Brain microvascular endothelial cell (primary cell): ENCODE results near the gene ING3.

Experiments used
- DNase-seq: peaks from one replicate; pipeline ENCODE4 v3.0.0-alpha.2; 2020
- H3K27ac ChIP-seq: fragments of 250-450 bp; sonication (Bioruptor Pico); 2 replicates; pipeline ENCODE4 v1.5.1; 2020; ENCODE audit warnings: mild to moderate bottlenecking, moderate library complexity
- H3K27me3 ChIP-seq: fragments of 250-450 bp; sonication (Bioruptor Pico); replicated peaks from 2 replicates; pipeline ENCODE4 v1.5.1; 2020; ENCODE audit warnings: mild to moderate bottlenecking
- H3K36me3 ChIP-seq: fragments of 250-450 bp; sonication (Bioruptor Pico); replicated peaks from 2 replicates; pipeline ENCODE4 v1.5.1; 2020; ENCODE audit warnings: mild to moderate bottlenecking
- H3K4me3 ChIP-seq: 2 replicates; pipeline ENCODE4 v1.5.1; 2011; ENCODE audit warnings: low read depth, mild to moderate bottlenecking, control low read depth, low read length, moderate library complexity
- in situ Hi-C: cut with HindIII; loops from 2 replicates; pipeline ENCODE4 v1.10.0; 2017; ENCODE audit warnings: low sequenced_read_pairs, low pct_ligation_motif_present
- TF ChIP-seq, protein P1 (sequence below): IDR thresholded peaks from 2 replicates; pipeline ENCODE4 v1.5.1; 2011; ENCODE audit warnings: low read depth, mild to moderate bottlenecking, moderate library complexity, low read length, control low read depth, inconsistent platforms; ENCODE audit errors: missing control alignments

ING3 gene

DNA sequence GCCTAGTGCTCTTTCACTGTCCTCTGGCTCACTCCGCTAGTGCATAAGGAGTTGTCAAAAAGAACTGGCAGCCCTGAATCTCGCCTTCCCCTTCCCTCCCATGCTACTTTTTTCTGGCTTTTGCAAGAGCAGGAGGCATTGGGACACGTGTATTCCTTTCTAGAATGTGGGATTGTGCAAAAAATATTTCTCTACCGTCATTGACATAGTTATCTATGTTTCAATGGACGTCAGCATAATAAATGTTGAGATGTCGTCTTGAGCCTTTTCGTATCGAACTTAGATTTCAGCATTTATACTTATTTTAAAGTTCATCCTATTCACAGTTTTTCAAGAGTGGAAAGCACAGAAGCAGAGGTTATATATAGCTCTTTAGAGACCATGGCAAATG is 727 bp downstream of the ING3 start:
- in situ Hi-C loops, result no loop called here
- Histone ChIP-seq H3K4me3 (peak overlapping the region; percentile 88), H3K36me3 (peaks cover 13% of the 10 kb centered on the region), H3K27me3 (no peaks in the 10 kb centered on the region), H3K27ac (peak overlapping the region; percentile 98)
- TF ChIP-seq, protein P1, sequence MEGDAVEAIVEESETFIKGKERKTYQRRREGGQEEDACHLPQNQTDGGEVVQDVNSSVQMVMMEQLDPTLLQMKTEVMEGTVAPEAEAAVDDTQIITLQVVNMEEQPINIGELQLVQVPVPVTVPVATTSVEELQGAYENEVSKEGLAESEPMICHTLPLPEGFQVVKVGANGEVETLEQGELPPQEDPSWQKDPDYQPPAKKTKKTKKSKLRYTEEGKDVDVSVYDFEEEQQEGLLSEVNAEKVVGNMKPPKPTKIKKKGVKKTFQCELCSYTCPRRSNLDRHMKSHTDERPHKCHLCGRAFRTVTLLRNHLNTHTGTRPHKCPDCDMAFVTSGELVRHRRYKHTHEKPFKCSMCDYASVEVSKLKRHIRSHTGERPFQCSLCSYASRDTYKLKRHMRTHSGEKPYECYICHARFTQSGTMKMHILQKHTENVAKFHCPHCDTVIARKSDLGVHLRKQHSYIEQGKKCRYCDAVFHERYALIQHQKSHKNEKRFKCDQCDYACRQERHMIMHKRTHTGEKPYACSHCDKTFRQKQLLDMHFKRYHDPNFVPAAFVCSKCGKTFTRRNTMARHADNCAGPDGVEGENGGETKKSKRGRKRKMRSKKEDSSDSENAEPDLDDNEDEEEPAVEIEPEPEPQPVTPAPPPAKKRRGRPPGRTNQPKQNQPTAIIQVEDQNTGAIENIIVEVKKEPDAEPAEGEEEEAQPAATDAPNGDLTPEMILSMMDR, result no peak
- DNase-seq, result no peak

DNA sequence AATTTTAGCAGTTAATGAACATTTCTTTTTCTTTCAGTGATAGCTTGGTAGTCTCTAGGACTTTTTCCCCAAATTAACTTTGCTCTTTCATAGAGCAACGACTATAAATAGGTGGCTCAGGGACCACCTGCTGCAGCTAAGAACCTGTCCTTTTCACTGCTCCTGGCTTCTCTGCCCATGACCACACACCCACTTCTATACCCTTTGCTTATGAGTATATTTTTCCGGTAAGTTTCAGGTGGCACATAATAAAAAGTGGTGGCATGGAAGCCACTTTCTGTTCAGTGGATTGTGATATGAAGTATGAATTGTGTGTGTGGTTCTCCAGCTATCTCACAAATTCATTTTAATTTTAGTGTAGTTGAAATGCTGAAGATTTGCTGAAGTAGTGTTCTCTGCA is 1.2 kb downstream of the ING3 start:
- no peak for DNase-seq
- Histone ChIP-seq H3K27me3 (no peaks in the 10 kb centered on the region), H3K27ac (no peak overlapping the region), H3K36me3 (peaks cover 13% of the 10 kb centered on the region), H3K4me3 (no peak overlapping the region)
- in situ Hi-C loops, result no loop called here
- TF ChIP-seq, protein P1, result no peak

DNA sequence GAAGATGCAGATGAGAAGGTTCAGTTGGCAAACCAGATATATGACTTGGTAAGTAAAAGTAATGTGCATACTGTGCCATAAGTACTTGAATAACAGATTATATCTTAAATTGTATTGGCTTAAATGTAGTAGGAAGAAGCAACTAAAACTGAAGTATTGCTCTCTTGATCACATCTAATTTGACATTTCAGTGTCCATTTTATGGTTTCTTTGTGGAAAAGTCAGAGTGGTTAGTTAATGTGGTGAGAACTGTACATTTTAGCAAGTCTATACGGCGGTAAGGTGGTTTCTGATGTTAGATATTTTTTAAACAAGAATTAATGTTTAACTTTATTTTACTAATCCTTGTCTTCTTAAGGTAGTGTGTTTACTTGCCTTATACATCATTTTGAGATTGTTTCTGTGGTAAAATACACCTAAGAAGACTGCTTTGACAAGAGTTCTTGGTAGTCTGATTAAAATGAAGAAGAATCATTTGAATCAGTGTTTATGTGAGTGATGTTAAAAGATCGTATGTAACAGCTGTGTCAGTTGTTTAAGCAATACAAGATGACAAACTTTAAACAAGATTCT is 5.1 kb downstream of the ING3 start:
- H3K36me3 ChIP-seq, result peaks cover 15% of the 10 kb centered on the region

DNA sequence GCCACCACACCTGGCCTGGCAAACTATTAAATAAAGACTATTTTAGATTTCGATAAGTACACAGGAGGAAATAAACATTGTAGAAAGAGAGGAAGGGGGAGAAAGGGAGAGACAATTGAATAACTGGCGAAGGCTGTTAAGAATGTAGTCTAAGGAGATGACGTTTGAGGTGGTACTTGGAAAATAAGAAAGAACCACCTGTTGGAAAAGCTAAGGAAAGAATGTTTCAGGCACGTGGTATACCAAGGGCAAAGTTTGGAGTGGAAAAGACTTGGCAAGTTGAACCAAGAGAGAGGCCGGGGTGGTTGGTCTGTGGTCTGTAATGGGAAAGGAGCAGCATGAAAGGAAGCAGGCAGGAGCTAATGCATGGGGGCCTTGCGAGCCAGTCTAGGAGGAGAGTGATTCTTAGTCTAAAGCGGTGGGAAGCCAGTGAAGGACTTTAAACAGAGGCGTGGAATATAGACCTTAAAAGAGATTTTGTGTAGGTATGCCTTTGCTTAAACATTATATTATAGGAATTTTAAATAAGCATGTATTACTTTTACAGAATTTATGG is 9.4 kb downstream of the ING3 start:
- DNase-seq, result no peak
- in situ Hi-C loops, result no loop called here
- TF ChIP-seq, protein P1, result no peak
- Histone ChIP-seq H3K36me3 (peaks cover 17% of the 10 kb centered on the region), H3K4me3 (no peak overlapping the region), H3K27me3 (no peaks in the 10 kb centered on the region), H3K27ac (no peak overlapping the region)

More for the DNA sequence above, 5.1 kb downstream of the ING3 start:
- no peak for DNase-seq
- TF ChIP-seq, protein P1, result no peak
- Histone ChIP-seq H3K27me3 (no peaks in the 10 kb centered on the region), H3K4me3 (no peak overlapping the region), H3K27ac (no peak overlapping the region)
- in situ Hi-C loops, result no loop called here

DNA sequence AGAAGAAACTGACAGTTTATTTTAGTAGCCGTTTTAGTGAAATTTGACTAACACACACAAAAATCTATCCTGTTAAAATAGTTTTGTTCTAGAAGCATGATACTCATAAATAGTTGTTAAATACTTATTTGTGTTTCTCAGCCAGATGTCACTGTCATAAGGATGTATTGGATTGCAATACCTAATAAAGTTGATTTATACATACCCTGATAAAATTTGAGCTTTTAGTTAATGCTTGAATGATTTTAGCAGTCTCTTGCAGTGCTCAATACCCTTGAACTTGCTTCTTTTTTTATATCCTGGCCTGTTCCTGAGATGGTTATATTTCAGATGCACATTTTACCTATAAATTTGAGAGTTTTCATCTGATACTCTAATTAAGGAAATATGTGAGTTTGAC is 10.1 kb downstream of the ING3 start:
- in situ Hi-C loops, result no loop called here
- no peak overlapping the region for H3K27ac ChIP-seq

More for the DNA sequence above, 10.1 kb downstream of the ING3 start:
- H3K4me3 ChIP-seq, result no peak overlapping the region
- peaks cover 15% of the 10 kb centered on the region for H3K36me3 ChIP-seq
- DNase-seq, result no peak
- TF ChIP-seq, protein P1, result no peak
- no peaks in the 10 kb centered on the region for H3K27me3 ChIP-seq
